Measurements from ENCODE around the gene ARHGAP35. TPM values are rescaled to one million over a fixed set of nuclear protein-coding genes. Genes with fewer than 3 reads are reported as not detected.
A peak's percentile ranks its signal among the peaks of the same experiment; 100 is the strongest.
"Not testable (repeated sequence)": the region's sequence is repeated elsewhere in the genome, so short reads cannot be mapped to it uniquely, and the experiment has no call there.

The ARHGAP35 gene
- total RNA-seq, 1 experiment from 2014 or later: 81.7 TPM

- ChIA-PET CTCF (interaction anchor here (1.3 kb wide), 1 partner anchor 108 kb away, joined by 4 read pairs; no protein-coding TSS in a partner anchor), POLR2A (interaction anchor here (1.3 kb wide), 1 partner anchor 8 kb away, joined by 5 read pairs; no protein-coding TSS in a partner anchor)
- Histone ChIP-seq H3K9me3 (no peaks in the 10 kb centered on the region), H3K4me3 (ENCODE audit: low read depth, low read length) (no peak overlapping the region), H3K4me1 (peaks cover 59% of the 10 kb centered on the region), H3K27me3 (replicated peaks; ENCODE audit: control insufficient read depth, insufficient read depth, low read length) (no peaks in the 10 kb centered on the region), H3K36me3 (ENCODE audit: control insufficient read depth, insufficient read depth, low read length) (peaks cover 3% of the 10 kb centered on the region)
- Mint-ChIP-seq H3K4me3 (ENCODE audit: unreplicated experiment) (peak overlapping the region; percentile 12), H3K27me3 (ENCODE audit: insufficient read depth, unreplicated experiment) (no peaks in the 10 kb centered on the region), H3K27ac (ENCODE audit: unreplicated experiment) (peak overlapping the region; percentile 42), H3K9me3 (ENCODE audit: unreplicated experiment) (no peaks in the 10 kb centered on the region), H3K36me3 (ENCODE audit: insufficient read depth, unreplicated experiment) (peaks cover 29% of the 10 kb centered on the region), H3K4me1 (ENCODE audit: low read depth, unreplicated experiment) (peaks cover 20% of the 10 kb centered on the region)
- intact Hi-C loops (cut with micrococcal nuclease; ENCODE audit: unreplicated experiment): loop anchor here (10.0 kb wide), 2 partner anchors 108 to 388 kb away; partner anchors contain the start of gene CCDC9
- TF ChIP-seq CTCF (IDR thresholded peaks at IDR 0.05; ENCODE audit: insufficient read depth in 1 of 2, low read depth in 1 of 2, low read length in 1 of 2, severe bottlenecking in 1 of 2, unreplicated experiment in 1 of 2): no peak
- BruUV-seq (replicated peaks): no TSS peak
- no peak for DNase-seq
Observed at GRCh38 chr19:46867170-46867569, 6.4 kb downstream of the ARHGAP35 start.

DNA sequence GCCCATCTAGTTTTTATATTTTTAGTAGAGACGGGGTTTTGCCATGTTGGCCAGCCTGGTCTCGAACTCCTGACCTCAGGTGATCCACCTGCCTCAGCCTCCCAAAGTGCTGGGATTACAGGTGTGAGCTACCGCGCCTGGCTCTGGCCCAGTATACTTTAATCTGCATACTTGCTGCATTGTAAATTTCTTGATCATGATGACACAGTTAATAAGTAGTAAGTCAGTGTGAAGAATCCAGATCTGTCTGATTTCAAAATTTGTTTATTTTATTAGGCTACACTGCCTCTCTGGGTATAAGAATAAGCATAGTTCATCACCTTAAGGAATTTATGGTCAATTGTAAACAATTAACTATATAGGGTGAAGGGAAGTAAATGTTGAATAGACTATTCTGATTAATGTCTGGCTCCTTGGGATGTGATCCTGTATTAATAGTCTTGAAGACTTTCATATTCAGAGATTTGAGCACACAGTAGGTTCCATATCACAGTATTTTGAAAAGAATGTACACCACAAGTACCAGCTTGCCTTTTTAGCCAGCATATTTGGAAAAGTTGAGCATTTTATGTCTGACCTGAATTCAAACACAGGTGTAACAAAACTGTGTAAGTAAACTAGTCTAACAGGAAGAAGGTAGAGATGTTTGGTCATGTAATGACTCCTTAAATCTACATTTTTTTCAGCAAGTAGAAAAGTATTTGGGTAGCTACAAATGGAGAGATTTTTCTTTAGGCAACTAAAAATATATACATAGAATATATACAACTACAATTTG, 7.4 kb downstream of the ARHGAP35 start:
- Mint-ChIP-seq H3K4me1 (ENCODE audit: low read depth, unreplicated experiment) (peaks cover 20% of the 10 kb centered on the region), H3K27me3 (ENCODE audit: insufficient read depth, unreplicated experiment) (no peaks in the 10 kb centered on the region), H3K36me3 (ENCODE audit: insufficient read depth, unreplicated experiment) (peaks cover 34% of the 10 kb centered on the region), H3K9me3 (ENCODE audit: unreplicated experiment) (no peaks in the 10 kb centered on the region), H3K4me3 (ENCODE audit: unreplicated experiment) (peak overlapping the region; percentile 5), H3K27ac (ENCODE audit: unreplicated experiment) (peak overlapping the region; percentile 42)
- no peaks in the 10 kb centered on the region for H3K27me3 ChIP-seq (replicated peaks; ENCODE audit: control insufficient read depth, insufficient read depth, low read length)
- H3K4me1 ChIP-seq: peaks cover 54% of the 10 kb centered on the region
- H3K4me3 ChIP-seq (ENCODE audit: low read depth, low read length): no peak overlapping the region
- BruUV-seq (replicated peaks): no TSS peak
- POLR2A ChIA-PET: interaction anchor here (0.6 kb wide), 2 partner anchors 18 to 376 kb away, joined by 4 to 8 read pairs; partner anchors contain the start of gene AP2S1
- no peak for DNase-seq
- H3K36me3 ChIP-seq (ENCODE audit: control insufficient read depth, insufficient read depth, low read length): peaks cover 3% of the 10 kb centered on the region
- intact Hi-C loops (cut with micrococcal nuclease; ENCODE audit: unreplicated experiment): loop anchor here (10.0 kb wide), 2 partner anchors 107 to 387 kb away; partner anchors contain the start of gene CCDC9
- CTCF ChIA-PET: interaction anchor here (1.4 kb wide), 1 partner anchor 57 kb away, joined by 7 read pairs; no protein-coding TSS in a partner anchor
- H3K9me3 ChIP-seq: no peaks in the 10 kb centered on the region
- TF ChIP-seq CTCF (IDR thresholded peaks at IDR 0.05; ENCODE audit: insufficient read depth in 1 of 2, low read depth in 1 of 2, low read length in 1 of 2, severe bottlenecking in 1 of 2, unreplicated experiment in 1 of 2): no peak

- Mint-ChIP-seq H3K36me3 (ENCODE audit: insufficient read depth, unreplicated experiment) (peaks cover 39% of the 10 kb centered on the region), H3K4me1 (ENCODE audit: low read depth, unreplicated experiment) (peaks cover 32% of the 10 kb centered on the region)
- POLR2A ChIA-PET; H3K9me3 Mint-ChIP-seq (ENCODE audit: unreplicated experiment); DNase-seq; H3K27me3 Mint-ChIP-seq (ENCODE audit: insufficient read depth, unreplicated experiment); H3K36me3 ChIP-seq (ENCODE audit: control insufficient read depth, insufficient read depth, low read length); H3K27me3 ChIP-seq (replicated peaks; ENCODE audit: control insufficient read depth, insufficient read depth, low read length); CTCF ChIA-PET; H3K4me3 Mint-ChIP-seq (ENCODE audit: unreplicated experiment); intact Hi-C loops (cut with micrococcal nuclease; ENCODE audit: unreplicated experiment); BruUV-seq (replicated peaks); H3K9me3 ChIP-seq; H3K4me3 ChIP-seq (ENCODE audit: low read depth, low read length); H3K27ac Mint-ChIP-seq (ENCODE audit: unreplicated experiment): not testable (repeated sequence)
- H3K4me1 ChIP-seq: peaks cover 48% of the 10 kb centered on the region
Observed at GRCh38 chr19:46871173-46871572, 10.4 kb downstream of the ARHGAP35 start.
